Measurements from ENCODE around the gene TRABD.
A peak's percentile ranks its signal among the peaks of the same experiment; 100 is the strongest.

TRABD gene

GRCh38 chr22:50236731-50237409 is 51.2 kb downstream of the TRABD start:
- DNase-seq (ENCODE audit: low read depth in 2 of 2, low spot score in 1 of 2), result no peak

- DNase-seq (ENCODE audit: low read depth in 2 of 2, low spot score in 1 of 2), result no peak
Observed at GRCh38 chr22:50238755-50239154, 53.0 kb downstream of the TRABD start.

DNA sequence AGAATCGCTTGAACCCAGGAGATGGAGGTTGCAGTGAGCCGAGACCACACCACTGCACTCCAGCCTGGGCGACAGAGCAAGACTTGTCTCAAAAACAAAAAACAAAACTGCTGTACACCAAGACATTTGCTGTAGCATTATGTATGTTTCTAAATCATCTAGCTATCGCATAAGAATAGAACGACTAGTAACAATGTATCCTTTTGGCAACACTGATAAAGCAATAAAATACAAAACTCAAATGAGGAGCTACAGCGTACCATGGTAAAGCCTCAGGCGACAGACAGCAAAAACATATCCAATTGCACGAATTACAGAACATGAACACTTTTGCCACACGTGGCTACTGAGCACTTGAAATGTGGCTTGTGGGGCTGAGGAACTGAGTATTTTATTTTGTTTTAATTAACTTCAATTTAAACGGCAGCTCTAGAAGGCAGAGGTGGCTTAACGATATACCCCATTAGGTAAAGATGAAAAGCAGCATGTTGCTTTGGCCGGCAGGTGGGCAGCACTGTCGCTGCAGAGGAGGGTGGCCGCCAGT is 56.8 kb downstream of the TRABD start:
- DNase-seq (ENCODE audit: low read depth in 2 of 2, low spot score in 1 of 2), result no peak

DNA sequence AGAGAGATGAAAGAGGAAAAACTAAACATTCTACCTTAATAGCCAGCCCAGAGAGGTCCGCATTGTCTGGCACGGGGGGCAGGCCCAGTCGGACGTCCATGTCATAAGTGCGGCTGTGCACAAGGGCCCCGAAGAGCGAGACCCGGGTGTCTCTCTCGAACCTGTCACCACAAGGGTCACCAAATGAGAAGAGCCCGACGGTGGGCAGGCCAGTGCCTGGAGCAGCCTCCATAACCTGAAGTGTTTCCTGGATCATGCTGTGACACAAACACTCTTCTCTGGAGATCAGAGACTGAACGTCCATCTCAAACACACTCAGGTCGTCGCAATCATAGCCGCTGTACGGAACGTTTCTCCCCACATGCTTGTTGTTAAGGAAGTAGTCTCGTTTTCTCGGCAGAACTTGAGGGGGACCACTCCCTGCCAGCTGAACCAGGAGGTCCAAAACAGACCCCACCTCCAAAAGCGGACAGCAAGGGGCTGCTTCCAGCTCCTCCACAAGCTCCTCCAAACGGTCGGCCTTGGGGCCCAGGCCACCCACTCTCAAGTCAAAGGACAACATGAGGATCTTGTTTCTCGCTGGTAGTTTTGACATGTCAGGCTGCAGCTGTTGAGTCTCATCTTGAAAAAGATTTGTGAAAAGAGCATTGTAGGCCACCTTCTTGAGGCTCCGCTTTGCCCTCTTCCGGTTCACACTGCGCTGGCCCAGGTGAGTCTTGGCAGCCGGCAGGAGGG is 58.1 kb downstream of the TRABD start:
- DNase-seq (ENCODE audit: low read depth in 2 of 2, low spot score in 1 of 2), result no peak

- DNase-seq (ENCODE audit: low read depth in 2 of 2, low spot score in 1 of 2), result peak; percentile 84 to 89
Observed at GRCh38 chr22:50244420-50245213, 58.9 kb downstream of the TRABD start, which contains the start of gene TUBGCP6. TUBGCP6 (minus strand) TSS chr22:50245023; CDS start chr22:50244459, 564 bp downstream.

GRCh38 chr22:50245214-50246072 is 59.7 kb downstream of the TRABD start:
- no peak for DNase-seq (ENCODE audit: low read depth in 2 of 2, low spot score in 1 of 2)

DNA sequence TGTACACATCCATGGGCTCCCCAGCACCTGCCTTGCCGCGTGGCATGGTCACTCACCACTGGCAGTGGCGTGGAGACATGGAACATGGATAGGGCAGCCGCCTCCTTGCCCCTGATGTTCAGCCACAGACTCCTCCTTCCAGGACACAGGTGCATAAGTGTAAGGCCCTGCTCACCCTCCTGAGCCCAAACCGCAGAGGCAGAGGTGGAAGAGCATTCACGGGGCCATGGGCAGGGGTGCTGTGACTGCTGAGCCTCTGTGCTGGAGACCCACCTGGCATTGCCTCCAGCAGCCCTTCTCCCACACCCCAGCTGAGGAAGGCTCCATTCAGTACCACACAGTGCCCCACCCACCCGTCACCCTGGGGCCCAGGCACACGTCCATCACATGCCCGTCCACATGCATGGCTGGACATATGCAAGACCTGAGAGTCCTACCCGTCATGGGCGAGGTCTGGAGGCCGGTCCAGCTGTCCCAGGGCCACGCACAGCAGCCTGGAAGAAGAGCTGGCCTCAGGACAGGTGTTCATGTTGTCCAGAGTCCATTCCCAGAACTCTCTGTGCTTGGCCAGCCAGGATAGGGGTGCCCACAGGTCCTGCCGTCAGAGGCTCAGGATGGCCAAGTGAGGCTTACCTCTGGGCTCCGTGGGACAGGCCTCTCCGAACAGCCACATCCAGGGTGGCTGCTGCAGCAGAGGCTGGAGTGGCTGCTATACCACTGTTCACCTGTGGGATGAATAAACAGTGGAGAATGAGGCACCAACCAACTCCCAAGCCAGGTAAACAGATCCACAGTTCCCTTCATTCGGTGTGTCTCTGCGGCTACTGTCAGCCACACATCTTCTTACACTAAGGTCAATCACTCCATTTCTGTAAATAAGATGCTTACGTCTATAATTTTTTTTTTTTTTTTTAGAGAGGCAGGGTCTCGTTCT is 60.8 kb downstream of the TRABD start:
- DNase-seq (ENCODE audit: low read depth in 2 of 2, low spot score in 1 of 2), result no peak

DNA sequence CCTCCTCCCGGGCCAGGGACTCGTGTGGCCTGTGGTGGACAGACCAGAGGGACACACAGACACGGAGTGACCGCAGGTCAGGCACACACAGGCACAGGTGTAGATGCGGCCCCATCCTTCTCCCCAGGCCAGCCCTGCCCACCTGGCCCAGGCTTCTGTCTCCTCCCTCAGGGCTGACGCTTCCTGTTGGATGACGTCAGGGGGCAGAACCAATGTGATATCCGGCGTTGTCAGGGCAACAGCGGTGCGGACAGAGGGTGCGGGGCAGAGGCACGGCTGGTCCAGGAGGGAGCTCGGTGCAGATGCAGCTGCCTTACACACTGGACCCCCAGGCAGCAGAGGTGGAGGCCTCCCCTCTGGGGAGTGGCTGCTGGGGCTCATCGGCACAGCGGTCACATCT is 62.0 kb downstream of the TRABD start:
- DNase-seq (ENCODE audit: low read depth in 2 of 2, low spot score in 1 of 2), result no peak

DNA sequence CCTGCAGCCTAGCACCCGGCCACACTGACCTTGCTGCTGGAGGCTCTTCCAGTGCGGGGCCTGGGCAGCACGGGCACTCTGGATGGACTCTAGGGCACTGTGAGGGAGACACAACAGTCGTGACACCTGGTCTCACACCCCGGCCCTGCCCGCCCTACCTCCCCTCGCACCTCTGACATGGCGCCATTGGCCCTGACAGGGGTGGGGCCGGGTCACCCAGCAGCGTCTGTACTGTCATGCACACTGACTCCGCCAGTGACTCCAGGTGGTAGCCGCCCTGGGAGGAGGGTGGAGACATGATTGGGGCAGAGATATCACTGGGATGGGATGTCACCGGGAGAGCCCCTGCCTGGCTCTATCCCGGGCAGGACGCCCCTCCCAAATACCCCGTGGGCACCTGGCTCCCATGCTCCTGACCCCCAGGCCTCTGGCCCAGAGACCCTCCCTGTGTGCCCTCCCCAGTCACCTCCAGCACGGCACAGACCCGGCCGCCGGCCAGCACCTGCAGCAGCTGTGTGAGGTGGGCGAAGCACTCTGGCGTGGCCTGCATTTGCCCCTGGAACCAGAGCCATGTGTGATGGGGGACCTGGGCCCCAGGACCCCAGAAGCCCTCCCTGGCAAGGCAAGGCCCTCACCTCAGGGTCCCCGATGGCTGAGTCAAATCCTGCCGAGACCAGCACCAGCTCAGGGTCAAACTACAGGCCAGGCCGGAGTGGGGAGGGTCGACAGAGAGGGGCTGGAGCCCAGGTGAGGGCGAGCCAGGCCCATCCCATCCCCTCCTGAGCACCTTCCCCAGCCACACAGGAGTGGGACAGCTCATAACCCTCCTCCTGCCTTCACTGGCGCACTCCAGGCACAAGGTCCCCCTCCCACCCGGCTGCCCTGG is 62.7 kb downstream of the TRABD start:
- no peak for DNase-seq (ENCODE audit: low read depth in 2 of 2, low spot score in 1 of 2)

All from stimulated activated CD8-positive, alpha-beta memory T cell treated with anti-CD3 and anti-CD28 coated beads, Interleukin-4, amount 100 ng/mL, for 1 hour (primary cell).